GM12878 (cell line): ENCODE results near the gene CMTM2.
"Not testable (repeated sequence)": the region's sequence is repeated elsewhere in the genome, so short reads cannot be mapped to it uniquely, and the experiment has no call there.

Source experiments
- CBX5 ChIP-seq: sonication (generic); IDR thresholded peaks from 2 replicates; pipeline ENCODE4 v1.6.1; 2016; ENCODE audit warnings: low read depth, moderate library complexity, mild to moderate bottlenecking, inconsistent platforms
- CEBPB ChIP-seq, 2 experiments: fragments of 150-350 bp in 1 of 2; IDR thresholded peaks; 2 replicates each; pipeline ENCODE4 v1.6.1; 2012 to 2014; ENCODE audit warnings: low read depth in 2 of 2, low read length in 2 of 2, borderline replicate concordance in 1 of 2, inconsistent platforms in 1 of 2
- EP300 ChIP-seq, 2 experiments: fragments of 150-350 bp in 1 of 2; IDR thresholded peaks; 2 replicates each; pipeline ENCODE4 v1.6.1; 2011 to 2012; ENCODE audit warnings: low read depth in 2 of 2, low read length in 2 of 2, borderline replicate concordance in 1 of 2, improper control_type of control experiment in 1 of 2, inconsistent platforms in 1 of 2; ENCODE audit not compliant: control insufficient read depth in 1 of 2
- EZH2 ChIP-seq: IDR thresholded peaks from 2 replicates; pipeline ENCODE4 v1.6.1; 2012; ENCODE audit warnings: low read depth, mild to moderate bottlenecking, control low read depth, inconsistent platforms, low read length, borderline replicate concordance; ENCODE audit not compliant: control insufficient read depth
- MEF2A ChIP-seq: IDR thresholded peaks from 2 replicates; pipeline ENCODE4 v1.6.1; 2011; ENCODE audit warnings: low read depth, mild to moderate bottlenecking, low read length, moderate library complexity; ENCODE audit not compliant: insufficient read depth
- RAD21 ChIP-seq: IDR thresholded peaks from 2 replicates; pipeline ENCODE4 v1.6.1; 2011; ENCODE audit warnings: mild to moderate bottlenecking, low read depth, low read length, moderate library complexity; ENCODE audit not compliant: insufficient read depth
- SIN3A ChIP-seq: IDR thresholded peaks from 2 replicates; pipeline ENCODE4 v1.6.1; 2012; ENCODE audit warnings: low read depth, low read length, improper control_type of control experiment
- TF ChIP-seq, protein P1 (sequence below), 3 experiments: IDR thresholded peaks in 2 of 3; conservative IDR thresholded peaks in 1 of 3; 2 replicates each; pipeline ENCODE4 v1.5.1; 2011; ENCODE audit warnings: low read depth in 3 of 3, low read length in 3 of 3, mild to moderate bottlenecking in 3 of 3, control low read depth in 2 of 3, moderate library complexity in 2 of 3, inconsistent platforms in 1 of 3, mixed read lengths in 1 of 3; ENCODE audit not compliant: control insufficient read depth in 2 of 3, insufficient read depth in 1 of 3; ENCODE audit errors: extremely low read depth in 1 of 3
- TF ChIP-seq, protein P2 (sequence below): IDR thresholded peaks from 2 replicates; pipeline ENCODE4 v1.6.1; 2011; ENCODE audit warnings: low read depth, mild to moderate bottlenecking, low read length, moderate library complexity, borderline replicate concordance; ENCODE audit errors: extremely low read depth

DNA sequence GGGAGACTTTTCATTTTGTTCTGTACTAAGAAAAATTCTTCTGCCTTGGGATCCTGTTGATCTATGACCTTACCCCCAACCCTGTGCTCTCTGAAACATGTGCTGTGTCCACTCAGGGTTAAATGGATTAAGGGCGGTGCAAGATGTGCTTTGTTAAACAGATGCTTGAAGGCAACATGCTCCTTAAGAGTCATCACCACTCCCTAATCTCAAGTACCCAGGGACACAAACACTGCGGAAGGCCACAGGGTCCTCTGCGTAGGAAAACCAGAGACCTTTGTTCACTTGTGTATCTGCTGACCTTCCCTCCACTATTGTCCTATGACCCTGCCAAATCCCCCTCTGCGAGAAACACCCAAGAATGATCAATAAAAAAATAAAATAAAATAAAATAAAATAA, 52.3 kb downstream of the CMTM2 start:
- TF ChIP-seq CBX5; SIN3A; CEBPB (IDR thresholded peaks at IDR 0.05; ENCODE audit: borderline replicate concordance in 1 of 2, low read depth in 2 of 2, low read length in 2 of 2); EZH2; MEF2A; RAD21; EP300 (IDR thresholded peaks at IDR 0.05; ENCODE audit: borderline replicate concordance in 1 of 2, control insufficient read depth in 1 of 2, low read depth in 2 of 2, low read length in 2 of 2): not testable (repeated sequence)
- TF ChIP-seq, protein P1, sequence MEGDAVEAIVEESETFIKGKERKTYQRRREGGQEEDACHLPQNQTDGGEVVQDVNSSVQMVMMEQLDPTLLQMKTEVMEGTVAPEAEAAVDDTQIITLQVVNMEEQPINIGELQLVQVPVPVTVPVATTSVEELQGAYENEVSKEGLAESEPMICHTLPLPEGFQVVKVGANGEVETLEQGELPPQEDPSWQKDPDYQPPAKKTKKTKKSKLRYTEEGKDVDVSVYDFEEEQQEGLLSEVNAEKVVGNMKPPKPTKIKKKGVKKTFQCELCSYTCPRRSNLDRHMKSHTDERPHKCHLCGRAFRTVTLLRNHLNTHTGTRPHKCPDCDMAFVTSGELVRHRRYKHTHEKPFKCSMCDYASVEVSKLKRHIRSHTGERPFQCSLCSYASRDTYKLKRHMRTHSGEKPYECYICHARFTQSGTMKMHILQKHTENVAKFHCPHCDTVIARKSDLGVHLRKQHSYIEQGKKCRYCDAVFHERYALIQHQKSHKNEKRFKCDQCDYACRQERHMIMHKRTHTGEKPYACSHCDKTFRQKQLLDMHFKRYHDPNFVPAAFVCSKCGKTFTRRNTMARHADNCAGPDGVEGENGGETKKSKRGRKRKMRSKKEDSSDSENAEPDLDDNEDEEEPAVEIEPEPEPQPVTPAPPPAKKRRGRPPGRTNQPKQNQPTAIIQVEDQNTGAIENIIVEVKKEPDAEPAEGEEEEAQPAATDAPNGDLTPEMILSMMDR (IDR thresholded peaks at IDR 0.05 in 2 of 3, conservative IDR thresholded peaks at IDR 0.05 in 1 of 3; ENCODE audit: control insufficient read depth in 2 of 3, extremely low read depth in 1 of 3, insufficient read depth in 1 of 3, low read depth in 3 of 3, low read length in 3 of 3) = not testable (repeated sequence)
- TF ChIP-seq, protein P2, sequence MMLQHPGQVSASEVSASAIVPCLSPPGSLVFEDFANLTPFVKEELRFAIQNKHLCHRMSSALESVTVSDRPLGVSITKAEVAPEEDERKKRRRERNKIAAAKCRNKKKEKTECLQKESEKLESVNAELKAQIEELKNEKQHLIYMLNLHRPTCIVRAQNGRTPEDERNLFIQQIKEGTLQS = not testable (repeated sequence)
